ENCODE results near the gene SQSTM1.
A peak's percentile ranks its signal among the peaks of the same experiment; 100 is the strongest.

The SQSTM1 gene

GRCh38 chr5:179865491-179866240 is 45.0 kb downstream of the SQSTM1 start:
- H3K36me3 ChIP-seq (ENCODE audit: control insufficient read depth in 1 of 2, insufficient read depth in 2 of 2, low read depth in 1 of 2, low read length in 2 of 2), result peaks cover 85 to 86% of the 10 kb centered on the region in 2 experiments
- DNase-seq, result no peak

GRCh38 chr5:179866241-179867078 is 45.8 kb downstream of the SQSTM1 start:
- H3K4me3 ChIP-seq (ENCODE audit: insufficient read depth in 1 of 2, low read depth in 1 of 2, low read length in 2 of 2), result no peak overlapping the region
- H3K18ac ChIP-seq (ENCODE audit: low read depth in 1 of 2, low read length in 2 of 2), result no peak overlapping the region
- H4K8ac ChIP-seq (ENCODE audit: low read length), result no peak overlapping the region
- H2BK120ac ChIP-seq (ENCODE audit: low read depth, low read length), result no peak overlapping the region
- H3K4me1 ChIP-seq (ENCODE audit: control insufficient read depth, insufficient read depth, low read depth, low read length), result peaks cover 9% of the 10 kb centered on the region
- H3K79me1 ChIP-seq (replicated peaks; ENCODE audit: low read length, poor library complexity, severe bottlenecking), result peaks cover 6% of the 10 kb centered on the region
- H2BK5ac ChIP-seq (ENCODE audit: low read depth, low read length, poor library complexity, severe bottlenecking), result no peak overlapping the region
- H3K27me3 ChIP-seq (ENCODE audit: control insufficient read depth in 1 of 2, insufficient read depth in 1 of 2, low read length in 2 of 2), result no peaks in the 10 kb centered on the region
- H2AFZ ChIP-seq (ENCODE audit: low read depth, low read length), result no peak overlapping the region
- no peak overlapping the region for H3K9ac ChIP-seq (ENCODE audit: low read length)
- H3K4me2 ChIP-seq (ENCODE audit: low read length, poor library complexity, severe bottlenecking), result no peak overlapping the region
- H2AK5ac ChIP-seq (ENCODE audit: low read length, severe bottlenecking), result no peak overlapping the region
- H3K23ac ChIP-seq (ENCODE audit: low read length in 2 of 2), result no peak overlapping the region
- H2BK12ac ChIP-seq (ENCODE audit: low read length in 2 of 2), result no peak overlapping the region
- no peak overlapping the region for H4K91ac ChIP-seq (ENCODE audit: low read length)
- H2BK15ac ChIP-seq (ENCODE audit: low read depth, poor library complexity, severe bottlenecking), result no peak overlapping the region
- H3K9me3 ChIP-seq (ENCODE audit: control insufficient read depth, low read length), result no peaks in the 10 kb centered on the region
- 93% methylated on average over 21 of the region's 21 CpGs for WGBS
- H3K27ac ChIP-seq (ENCODE audit: low read length, poor library complexity, severe bottlenecking), result no peak overlapping the region
- no peak overlapping the region for H3K4ac ChIP-seq (ENCODE audit: low read depth in 1 of 2, low read length in 2 of 2)
- no peak for DNase-seq
- H3K14ac ChIP-seq (ENCODE audit: low read length in 2 of 2), result no peak overlapping the region
- H3K36me3 ChIP-seq (ENCODE audit: control insufficient read depth in 1 of 2, insufficient read depth in 2 of 2, low read depth in 1 of 2, low read length in 2 of 2), result peaks cover 90 to 93% of the 10 kb centered on the region in 2 experiments

More at GRCh38 chr5:179865491-179866240, 45.0 kb downstream of the SQSTM1 start:
- no peak overlapping the region for H3K27ac ChIP-seq (ENCODE audit: low read length, poor library complexity, severe bottlenecking)
- H3K9ac ChIP-seq (ENCODE audit: low read length), result no peak overlapping the region
- peaks cover 9% of the 10 kb centered on the region for H3K4me1 ChIP-seq (ENCODE audit: control insufficient read depth, insufficient read depth, low read depth, low read length)
- H3K79me1 ChIP-seq (replicated peaks; ENCODE audit: low read length, poor library complexity, severe bottlenecking), result peaks cover 6% of the 10 kb centered on the region
- H2BK12ac ChIP-seq (ENCODE audit: low read length in 2 of 2), result no peak overlapping the region
- H3K4me3 ChIP-seq (ENCODE audit: insufficient read depth in 1 of 2, low read depth in 1 of 2, low read length in 2 of 2), result no peak overlapping the region
- H2AK5ac ChIP-seq (ENCODE audit: low read length, severe bottlenecking), result no peak overlapping the region
- no peak overlapping the region for H2BK15ac ChIP-seq (ENCODE audit: low read depth, poor library complexity, severe bottlenecking)
- no peak overlapping the region for H2BK120ac ChIP-seq (ENCODE audit: low read depth, low read length)
- 96% methylated on average over 15 of the region's 15 CpGs for WGBS
- H3K4ac ChIP-seq (ENCODE audit: low read depth in 1 of 2, low read length in 2 of 2), result no peak overlapping the region
- no peak overlapping the region for H3K18ac ChIP-seq (ENCODE audit: low read depth in 1 of 2, low read length in 2 of 2)
- no peak overlapping the region for H4K8ac ChIP-seq (ENCODE audit: low read length)
- no peaks in the 10 kb centered on the region for H3K9me3 ChIP-seq (ENCODE audit: control insufficient read depth, low read length)
- no peak overlapping the region for H3K23ac ChIP-seq (ENCODE audit: low read length in 2 of 2)
- no peaks in the 10 kb centered on the region for H3K27me3 ChIP-seq (ENCODE audit: control insufficient read depth in 1 of 2, insufficient read depth in 1 of 2, low read length in 2 of 2)
- H2BK5ac ChIP-seq (ENCODE audit: low read depth, low read length, poor library complexity, severe bottlenecking), result no peak overlapping the region
- no peak overlapping the region for H4K91ac ChIP-seq (ENCODE audit: low read length)
- H2AFZ ChIP-seq (ENCODE audit: low read depth, low read length), result no peak overlapping the region
- H3K4me2 ChIP-seq (ENCODE audit: low read length, poor library complexity, severe bottlenecking), result no peak overlapping the region
- no peak overlapping the region for H3K14ac ChIP-seq (ENCODE audit: low read length in 2 of 2)

GRCh38 chr5:179867079-179867465 is 46.4 kb downstream of the SQSTM1 start:
- Histone ChIP-seq H3K4ac (ENCODE audit: low read depth in 1 of 2, low read length in 2 of 2) (no peak overlapping the region), H2AFZ (ENCODE audit: low read depth, low read length) (no peak overlapping the region), H3K4me2 (ENCODE audit: low read length, poor library complexity, severe bottlenecking) (no peak overlapping the region), H3K4me3 (ENCODE audit: insufficient read depth in 1 of 2, low read depth in 1 of 2, low read length in 2 of 2) (no peak overlapping the region), H3K79me1 (replicated peaks; ENCODE audit: low read length, poor library complexity, severe bottlenecking) (peaks cover 6% of the 10 kb centered on the region), H3K4me1 (ENCODE audit: control insufficient read depth, insufficient read depth, low read depth, low read length) (peaks cover 9% of the 10 kb centered on the region), H2AK5ac (ENCODE audit: low read length, severe bottlenecking) (no peak overlapping the region), H3K14ac (ENCODE audit: low read length in 2 of 2) (no peak overlapping the region), H3K23ac (ENCODE audit: low read length in 2 of 2) (no peak overlapping the region), H2BK15ac (ENCODE audit: low read depth, poor library complexity, severe bottlenecking) (no peak overlapping the region), H3K36me3 (ENCODE audit: control insufficient read depth in 1 of 2, insufficient read depth in 2 of 2, low read depth in 1 of 2, low read length in 2 of 2) (peaks cover 91 to 92% of the 10 kb centered on the region in 2 experiments), H3K9ac (ENCODE audit: low read length) (no peak overlapping the region), H3K18ac (ENCODE audit: low read depth in 1 of 2, low read length in 2 of 2) (no peak overlapping the region), H4K91ac (ENCODE audit: low read length) (no peak overlapping the region), H2BK12ac (ENCODE audit: low read length in 2 of 2) (no peak overlapping the region), H3K27ac (ENCODE audit: low read length, poor library complexity, severe bottlenecking) (no peak overlapping the region), H4K8ac (ENCODE audit: low read length) (no peak overlapping the region), H3K9me3 (ENCODE audit: control insufficient read depth, low read length) (no peaks in the 10 kb centered on the region), H3K27me3 (ENCODE audit: control insufficient read depth in 1 of 2, insufficient read depth in 1 of 2, low read length in 2 of 2) (no peaks in the 10 kb centered on the region), H2BK5ac (ENCODE audit: low read depth, low read length, poor library complexity, severe bottlenecking) (no peak overlapping the region), H2BK120ac (ENCODE audit: low read depth, low read length) (no peak overlapping the region)
- WGBS, result 94% methylated on average over 6 of the region's 6 CpGs
- DNase-seq, result no peak

- no peak overlapping the region for H2BK15ac ChIP-seq (ENCODE audit: low read depth, poor library complexity, severe bottlenecking)
- peaks cover 91 to 92% of the 10 kb centered on the region in 2 experiments for H3K36me3 ChIP-seq (ENCODE audit: control insufficient read depth in 1 of 2, insufficient read depth in 2 of 2, low read depth in 1 of 2, low read length in 2 of 2)
- no peak overlapping the region for H2AK5ac ChIP-seq (ENCODE audit: low read length, severe bottlenecking)
- no peak overlapping the region for H3K27ac ChIP-seq (ENCODE audit: low read length, poor library complexity, severe bottlenecking)
- no peak overlapping the region for H3K18ac ChIP-seq (ENCODE audit: low read depth in 1 of 2, low read length in 2 of 2)
- no peak overlapping the region for H3K23ac ChIP-seq (ENCODE audit: low read length in 2 of 2)
- peaks cover 2% of the 10 kb centered on the region for H3K79me1 ChIP-seq (replicated peaks; ENCODE audit: low read length, poor library complexity, severe bottlenecking)
- H4K8ac ChIP-seq (ENCODE audit: low read length), result no peak overlapping the region
- 96% methylated on average over 11 of the region's 11 CpGs for WGBS
- no peak overlapping the region for H2BK5ac ChIP-seq (ENCODE audit: low read depth, low read length, poor library complexity, severe bottlenecking)
- H4K91ac ChIP-seq (ENCODE audit: low read length), result no peak overlapping the region
- no peaks in the 10 kb centered on the region for H3K27me3 ChIP-seq (ENCODE audit: control insufficient read depth in 1 of 2, insufficient read depth in 1 of 2, low read length in 2 of 2)
- peak overlapping the region in 1 of 2 experiments; percentile 41 for H3K4ac ChIP-seq (ENCODE audit: low read depth in 1 of 2, low read length in 2 of 2)
- H3K4me1 ChIP-seq (ENCODE audit: control insufficient read depth, insufficient read depth, low read depth, low read length), result peaks cover 9% of the 10 kb centered on the region
- H3K4me2 ChIP-seq (ENCODE audit: low read length, poor library complexity, severe bottlenecking), result no peak overlapping the region
- no peak overlapping the region for H3K14ac ChIP-seq (ENCODE audit: low read length in 2 of 2)
- no peak overlapping the region for H2AFZ ChIP-seq (ENCODE audit: low read depth, low read length)
- H3K9ac ChIP-seq (ENCODE audit: low read length), result no peak overlapping the region
- no peak overlapping the region for H2BK12ac ChIP-seq (ENCODE audit: low read length in 2 of 2)
- peak overlapping the region in 1 of 2 experiments; percentile 2 for H3K4me3 ChIP-seq (ENCODE audit: insufficient read depth in 1 of 2, low read depth in 1 of 2, low read length in 2 of 2)
- no peaks in the 10 kb centered on the region for H3K9me3 ChIP-seq (ENCODE audit: control insufficient read depth, low read length)
- DNase-seq, result no peak
- no peak overlapping the region for H2BK120ac ChIP-seq (ENCODE audit: low read depth, low read length)
Measured at GRCh38 chr5:179867476-179867875, 46.8 kb downstream of the SQSTM1 start.
